Measurements from ENCODE around the gene NFXL1. TPM values are rescaled to one million over a fixed set of nuclear protein-coding genes. Genes with fewer than 3 reads are reported as not detected.
"Not testable (repeated sequence)": the region's sequence is repeated elsewhere in the genome, so short reads cannot be mapped to it uniquely, and the experiment has no call there.

NFXL1 gene
- total and polyA plus RNA-seq, 2 donors (not counting 1 experiment from before 2014, with no cell fraction given) = 5.8 to 16.5 TPM

DNA sequence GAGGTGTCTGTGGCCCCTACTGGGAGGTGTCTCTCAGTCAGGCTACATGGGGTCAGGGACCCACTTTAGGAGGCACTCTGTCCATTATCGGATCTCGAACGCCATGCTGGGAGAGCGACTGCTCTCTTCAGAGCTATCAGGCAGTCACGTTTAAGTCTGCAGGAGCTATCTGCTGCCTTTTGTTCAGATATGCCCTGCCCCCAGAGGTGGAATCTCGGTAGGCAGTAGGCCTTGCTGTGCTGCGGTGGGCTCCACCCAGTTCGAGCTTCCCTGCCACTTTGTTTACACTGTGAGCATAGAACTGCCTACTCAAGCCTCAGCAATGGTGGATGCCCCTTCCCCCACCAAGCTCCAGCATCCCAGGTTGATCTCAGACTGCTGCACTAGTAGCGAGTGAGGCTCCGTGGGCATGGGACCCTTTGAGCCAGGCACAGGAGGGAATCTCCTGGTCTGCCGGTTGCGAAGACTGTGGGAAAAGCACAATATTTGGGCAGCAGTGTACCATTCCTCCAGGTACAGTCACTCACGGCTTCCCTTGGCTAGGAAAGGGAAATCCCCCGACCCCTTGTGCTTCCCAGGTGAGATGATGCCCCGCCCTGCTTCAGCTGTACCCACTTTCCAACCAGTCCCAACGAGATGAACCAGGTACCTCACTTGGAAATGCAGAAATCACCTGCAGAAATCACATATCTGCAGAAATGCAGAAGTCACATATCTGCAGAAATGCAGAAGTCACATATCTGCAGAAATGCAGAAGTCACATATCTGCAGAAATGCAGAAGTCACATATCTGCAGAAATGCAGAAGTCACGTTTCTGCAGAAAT is 8.3 kb upstream of the NFXL1 start:
- H3K9ac ChIP-seq (ENCODE audit: low read length); H3K4me3 ChIP-seq (ENCODE audit: control extremely low read depth in 1 of 5, extremely low read depth in 1 of 5, insufficient read depth in 1 of 5, low read depth in 2 of 5, low read length in 4 of 5); H3K36me3 ChIP-seq (replicated peaks in 1 of 2; ENCODE audit: control extremely low read depth in 1 of 2, control insufficient read depth in 1 of 2, extremely low read depth in 1 of 2, insufficient read depth in 2 of 2, low read length in 1 of 2); CTCF ChIA-PET; H3K27ac ChIP-seq (ENCODE audit: low read length in 2 of 2); H4K20me1 ChIP-seq (ENCODE audit: control insufficient read depth, insufficient read depth, low read length, poor library complexity, severe bottlenecking); H3K27me3 ChIP-seq (replicated peaks in 1 of 4; ENCODE audit: control extremely low read depth in 1 of 4, control insufficient read depth in 3 of 4, insufficient read depth in 4 of 4, low read length in 3 of 4); POLR2A ChIA-PET; H2AFZ ChIP-seq (ENCODE audit: insufficient read depth, low read depth, low read length, poor library complexity, severe bottlenecking); ATAC-seq (ENCODE audit: low read depth); H3K4me1 ChIP-seq (ENCODE audit: control insufficient read depth in 2 of 2, insufficient read depth in 2 of 2, low read length in 2 of 2); H3K4me2 ChIP-seq (replicated peaks; ENCODE audit: low read depth, low read length, poor library complexity, severe bottlenecking); intact Hi-C loops (cut with micrococcal nuclease); H3K4me3 Mint-ChIP-seq; H3K9me3 Mint-ChIP-seq (ENCODE audit: insufficient read depth); H3K79me2 ChIP-seq (ENCODE audit: control insufficient read depth, insufficient read depth, low read length): not testable (repeated sequence)
- Mint-ChIP-seq H3K4me1 (peaks cover 14% of the 10 kb centered on the region), H3K27me3 (peaks cover 14% of the 10 kb centered on the region), H3K27ac (peak overlapping the region; percentile 26)
- peaks cover 0 to 12% (median 8%) of the 10 kb centered on the region in 3 donors for H3K9me3 ChIP-seq (ENCODE audit: control extremely low read depth in 1 of 3, control insufficient read depth in 2 of 3, insufficient read depth in 1 of 3, low read length in 2 of 3)
- WGBS (ENCODE audit: insufficient coverage) = 69% methylated on average over 13 of the region's 17 CpGs
- DNase-seq = peak; percentile 44

DNA sequence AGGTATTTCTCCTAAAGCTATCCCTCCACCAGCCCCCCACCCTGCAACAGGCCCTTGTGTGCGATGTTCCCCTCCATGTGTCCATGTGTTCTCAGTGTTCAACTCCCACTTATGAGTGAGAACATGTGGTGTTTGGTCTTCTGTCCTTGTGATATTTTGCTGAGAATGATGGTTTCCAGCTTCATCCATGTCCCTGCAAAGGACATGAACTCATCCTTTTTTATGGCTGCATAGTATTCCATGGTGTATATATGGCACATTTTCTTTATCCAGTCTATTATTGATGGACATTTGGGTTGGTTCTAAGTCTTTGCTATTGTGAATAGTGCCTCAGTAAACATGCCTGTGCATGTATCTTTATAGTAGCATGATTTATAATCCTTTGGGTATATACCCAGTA is 2.8 kb upstream of the NFXL1 start:
- H3K27me3 Mint-ChIP-seq; H3K9me3 ChIP-seq (ENCODE audit: control extremely low read depth in 1 of 3, control insufficient read depth in 2 of 3, insufficient read depth in 1 of 3, low read length in 2 of 3); H3K4me3 Mint-ChIP-seq; POLR2A ChIA-PET; H3K27ac ChIP-seq (ENCODE audit: low read length in 2 of 2); H3K4me2 ChIP-seq (replicated peaks; ENCODE audit: low read depth, low read length, poor library complexity, severe bottlenecking); DNase-seq; H4K20me1 ChIP-seq (ENCODE audit: control insufficient read depth, insufficient read depth, low read length, poor library complexity, severe bottlenecking); H3K27me3 ChIP-seq (replicated peaks in 1 of 4; ENCODE audit: control extremely low read depth in 1 of 4, control insufficient read depth in 3 of 4, insufficient read depth in 4 of 4, low read length in 3 of 4); H2AFZ ChIP-seq (ENCODE audit: insufficient read depth, low read depth, low read length, poor library complexity, severe bottlenecking); H3K27ac Mint-ChIP-seq; H3K4me3 ChIP-seq (ENCODE audit: control extremely low read depth in 1 of 5, extremely low read depth in 1 of 5, insufficient read depth in 1 of 5, low read depth in 2 of 5, low read length in 4 of 5); ATAC-seq (ENCODE audit: low read depth); H3K9ac ChIP-seq (ENCODE audit: low read length); H3K36me3 ChIP-seq (replicated peaks in 1 of 2; ENCODE audit: control extremely low read depth in 1 of 2, control insufficient read depth in 1 of 2, extremely low read depth in 1 of 2, insufficient read depth in 2 of 2, low read length in 1 of 2); H3K9me3 Mint-ChIP-seq (ENCODE audit: insufficient read depth): not testable (repeated sequence)
- CTCF ChIA-PET = interaction anchor here (1.2 to 2.7 kb wide), 2 partner anchors 14 to 17 kb away, joined by 3 to 12 read pairs; no protein-coding TSS in a partner anchor
- WGBS (ENCODE audit: insufficient coverage) = no CpG with 5 or more reads among the region's 1 CpG
- Histone ChIP-seq H3K79me2 (ENCODE audit: control insufficient read depth, insufficient read depth, low read length) (peaks cover 15% of the 10 kb centered on the region), H3K4me1 (ENCODE audit: control insufficient read depth in 2 of 2, insufficient read depth in 2 of 2, low read length in 2 of 2) (peaks cover 14 to 17% of the 10 kb centered on the region in 2 donors)
- peaks cover 21% of the 10 kb centered on the region for H3K4me1 Mint-ChIP-seq
- intact Hi-C loops (cut with micrococcal nuclease) = loop anchor here (10.0 kb wide), 1 partner anchor 128 kb away; no protein-coding TSS in a partner anchor
